ENCODE results near the gene TST.

- TF ChIP-seq CTCF (optimal IDR thresholded peaks at IDR 0.05 in 1 of 3, IDR thresholded peaks at IDR 0.05 in 1 of 3, conservative IDR thresholded peaks at IDR 0.05 in 1 of 3; ENCODE audit: extremely low read depth in 1 of 3, insufficient read depth in 2 of 3, low read length in 3 of 3) (no peak), EZH2 (IDR thresholded peaks at IDR 0.05; ENCODE audit: low read length) (no peak)
Observed at GRCh38 chr22:36979016-36979910, 40.0 kb downstream of the TST start.
